ENCODE data around the gene THSD7B. TPM values are rescaled to one million over a fixed set of nuclear protein-coding genes. Genes with fewer than 3 reads are reported as not detected.
A peak's percentile ranks its signal among the peaks of the same experiment; 100 is the strongest.

Gene THSD7B
- total and polyA plus RNA-seq, 9 donors = 0.27 to 1.8 (median 0.77) TPM

GRCh38 chr2:137180012-137180411 is 414.7 kb downstream of the THSD7B start:
- no peaks in the 10 kb centered on the region for H3K36me3 ChIP-seq (ENCODE audit: control insufficient read depth, insufficient read depth, low read length)
- no peak for DNase-seq

GRCh38 chr2:137181370-137181769 is 416.0 kb downstream of the THSD7B start:
- no peaks in the 10 kb centered on the region for H3K9me3 ChIP-seq (replicated peaks; ENCODE audit: control insufficient read depth, low read depth, low read length)
- DNase-seq = no peak
- no peaks in the 10 kb centered on the region for H3K27me3 ChIP-seq (ENCODE audit: control insufficient read depth, insufficient read depth, low read length)
- 100% methylated on average over 1 of the region's 1 CpG for WGBS (ENCODE audit: insufficient coverage)
- H3K4me3 ChIP-seq (ENCODE audit: low read length) = no peak overlapping the region
- no peaks in the 10 kb centered on the region for H3K4me1 ChIP-seq (ENCODE audit: control insufficient read depth, insufficient read depth, low read length)
- no peaks in the 10 kb centered on the region for H3K36me3 ChIP-seq (ENCODE audit: control insufficient read depth, insufficient read depth, low read length)
- no peak overlapping the region for H3K27ac ChIP-seq (ENCODE audit: low read length)

More at GRCh38 chr2:137180012-137180411, 414.7 kb downstream of the THSD7B start:
- no CpG with 5 or more reads among the region's 2 CpGs for WGBS (ENCODE audit: insufficient coverage)
- Histone ChIP-seq H3K9me3 (replicated peaks; ENCODE audit: control insufficient read depth, low read depth, low read length) (no peaks in the 10 kb centered on the region), H3K4me3 (ENCODE audit: low read length) (no peak overlapping the region), H3K27ac (ENCODE audit: low read length) (no peak overlapping the region), H3K27me3 (ENCODE audit: control insufficient read depth, insufficient read depth, low read length) (no peaks in the 10 kb centered on the region), H3K4me1 (ENCODE audit: control insufficient read depth, insufficient read depth, low read length) (no peaks in the 10 kb centered on the region)

- no peaks in the 10 kb centered on the region for H3K36me3 ChIP-seq (ENCODE audit: control insufficient read depth, insufficient read depth, low read length)
- H3K27me3 ChIP-seq (ENCODE audit: control insufficient read depth, insufficient read depth, low read length) = no peaks in the 10 kb centered on the region
- no peak overlapping the region for H3K4me3 ChIP-seq (ENCODE audit: low read length)
- H3K9me3 ChIP-seq (replicated peaks; ENCODE audit: control insufficient read depth, low read depth, low read length) = no peaks in the 10 kb centered on the region
- H3K27ac ChIP-seq (ENCODE audit: low read length) = no peak overlapping the region
- WGBS (ENCODE audit: insufficient coverage) = no CpG with 5 or more reads among the region's 3 CpGs
- no peaks in the 10 kb centered on the region for H3K4me1 ChIP-seq (ENCODE audit: control insufficient read depth, insufficient read depth, low read length)
- DNase-seq = no peak
Observed at GRCh38 chr2:137182071-137182470, 416.7 kb downstream of the THSD7B start.

GRCh38 chr2:137183206-137183898 is 418.0 kb downstream of the THSD7B start:
- no peaks in the 10 kb centered on the region for H3K9me3 ChIP-seq (replicated peaks; ENCODE audit: control insufficient read depth, low read depth, low read length)
- H3K4me1 ChIP-seq (ENCODE audit: control insufficient read depth, insufficient read depth, low read length) = no peaks in the 10 kb centered on the region
- 100% methylated on average over 1 of the region's 3 CpGs for WGBS (ENCODE audit: insufficient coverage)
- no peak overlapping the region for H3K27ac ChIP-seq (ENCODE audit: low read length)
- H3K36me3 ChIP-seq (ENCODE audit: control insufficient read depth, insufficient read depth, low read length) = no peaks in the 10 kb centered on the region
- H3K27me3 ChIP-seq (ENCODE audit: control insufficient read depth, insufficient read depth, low read length) = no peaks in the 10 kb centered on the region
- H3K4me3 ChIP-seq (ENCODE audit: low read length) = no peak overlapping the region
- DNase-seq = no peak

- H3K4me3 ChIP-seq (ENCODE audit: low read length) = no peak overlapping the region
- no peaks in the 10 kb centered on the region for H3K36me3 ChIP-seq (ENCODE audit: control insufficient read depth, insufficient read depth, low read length)
- WGBS (ENCODE audit: insufficient coverage) = 80% methylated on average over 1 of the region's 3 CpGs
- DNase-seq = no peak
- no peaks in the 10 kb centered on the region for H3K9me3 ChIP-seq (replicated peaks; ENCODE audit: control insufficient read depth, low read depth, low read length)
- H3K4me1 ChIP-seq (ENCODE audit: control insufficient read depth, insufficient read depth, low read length) = no peaks in the 10 kb centered on the region
- H3K27me3 ChIP-seq (ENCODE audit: control insufficient read depth, insufficient read depth, low read length) = no peaks in the 10 kb centered on the region
- no peak overlapping the region for H3K27ac ChIP-seq (ENCODE audit: low read length)
Observed at GRCh38 chr2:137185378-137186078, 420.2 kb downstream of the THSD7B start.

GRCh38 chr2:137187216-137187615 is 421.9 kb downstream of the THSD7B start:
- Histone ChIP-seq H3K27me3 (ENCODE audit: control insufficient read depth, insufficient read depth, low read length) (no peaks in the 10 kb centered on the region), H3K9me3 (replicated peaks; ENCODE audit: control insufficient read depth, low read depth, low read length) (no peaks in the 10 kb centered on the region), H3K27ac (ENCODE audit: low read length) (no peak overlapping the region), H3K4me3 (ENCODE audit: low read length) (no peak overlapping the region), H3K4me1 (ENCODE audit: control insufficient read depth, insufficient read depth, low read length) (no peaks in the 10 kb centered on the region), H3K36me3 (ENCODE audit: control insufficient read depth, insufficient read depth, low read length) (no peaks in the 10 kb centered on the region)
- WGBS (ENCODE audit: insufficient coverage) = 67% methylated on average over 1 of the region's 2 CpGs
- no peak for DNase-seq

- Histone ChIP-seq H3K9me3 (replicated peaks; ENCODE audit: control insufficient read depth, low read depth, low read length) (no peaks in the 10 kb centered on the region), H3K4me1 (ENCODE audit: control insufficient read depth, insufficient read depth, low read length) (no peaks in the 10 kb centered on the region), H3K27ac (ENCODE audit: low read length) (no peak overlapping the region), H3K36me3 (ENCODE audit: control insufficient read depth, insufficient read depth, low read length) (no peaks in the 10 kb centered on the region), H3K27me3 (ENCODE audit: control insufficient read depth, insufficient read depth, low read length) (no peaks in the 10 kb centered on the region), H3K4me3 (ENCODE audit: low read length) (no peak overlapping the region)
- no peak for DNase-seq
- WGBS (ENCODE audit: insufficient coverage) = 48% methylated on average over 8 of the region's 13 CpGs
Observed at GRCh38 chr2:137190411-137191195, 425.3 kb downstream of the THSD7B start.

GRCh38 chr2:137192366-137193310 is 427.3 kb downstream of the THSD7B start:
- H3K36me3 ChIP-seq (ENCODE audit: control insufficient read depth, insufficient read depth, low read length) = no peaks in the 10 kb centered on the region
- no peak overlapping the region for H3K4me3 ChIP-seq (ENCODE audit: low read length)
- H3K9me3 ChIP-seq (replicated peaks; ENCODE audit: control insufficient read depth, low read depth, low read length) = no peaks in the 10 kb centered on the region
- WGBS (ENCODE audit: insufficient coverage) = 69% methylated on average over 1 of the region's 6 CpGs
- DNase-seq = peak; percentile 30
- H3K27ac ChIP-seq (ENCODE audit: low read length) = no peak overlapping the region
- H3K27me3 ChIP-seq (ENCODE audit: control insufficient read depth, insufficient read depth, low read length) = no peaks in the 10 kb centered on the region
- H3K4me1 ChIP-seq (ENCODE audit: control insufficient read depth, insufficient read depth, low read length) = no peaks in the 10 kb centered on the region

GRCh38 chr2:137193401-137193800 is 428.1 kb downstream of the THSD7B start:
- H3K9me3 ChIP-seq (replicated peaks; ENCODE audit: control insufficient read depth, low read depth, low read length) = no peaks in the 10 kb centered on the region
- H3K4me3 ChIP-seq (ENCODE audit: low read length) = no peak overlapping the region
- H3K27ac ChIP-seq (ENCODE audit: low read length) = no peak overlapping the region
- no peaks in the 10 kb centered on the region for H3K36me3 ChIP-seq (ENCODE audit: control insufficient read depth, insufficient read depth, low read length)
- 75% methylated on average over 1 of the region's 3 CpGs for WGBS (ENCODE audit: insufficient coverage)
- DNase-seq = no peak
- H3K27me3 ChIP-seq (ENCODE audit: control insufficient read depth, insufficient read depth, low read length) = no peaks in the 10 kb centered on the region
- H3K4me1 ChIP-seq (ENCODE audit: control insufficient read depth, insufficient read depth, low read length) = no peaks in the 10 kb centered on the region
